ENCODE results near the gene OPRD1.

- TF ChIP-seq CTCF (IDR thresholded peaks at IDR 0.05) (no peak), POLR2A (IDR thresholded peaks at IDR 0.05) (no peak), EP300 (IDR thresholded peaks at IDR 0.05; ENCODE audit: low read depth) (no peak), POLR2AphosphoS5 (IDR thresholded peaks at IDR 0.05) (no peak)
Observed at GRCh38 chr1:28855969-28856368, 44.0 kb downstream of the OPRD1 start.

Measured in transverse colon (tissue), 4 donors.